Superior temporal gyrus (tissue), 1 donor: ENCODE measurements around the gene CRB2.
"Not testable (repeated sequence)": the region's sequence is repeated elsewhere in the genome, so short reads cannot be mapped to it uniquely, and the experiment has no call there.

ENCODE experiments used
- DNase-seq: peaks from one replicate; pipeline ENCODE4 v3.0.0-alpha.2; 2016; ENCODE audit errors: extremely low spot score

Gene CRB2

GRCh38 chr9:123329329-123329955 is 26.6 kb upstream of the CRB2 start:
- DNase-seq, result no peak

DNA sequence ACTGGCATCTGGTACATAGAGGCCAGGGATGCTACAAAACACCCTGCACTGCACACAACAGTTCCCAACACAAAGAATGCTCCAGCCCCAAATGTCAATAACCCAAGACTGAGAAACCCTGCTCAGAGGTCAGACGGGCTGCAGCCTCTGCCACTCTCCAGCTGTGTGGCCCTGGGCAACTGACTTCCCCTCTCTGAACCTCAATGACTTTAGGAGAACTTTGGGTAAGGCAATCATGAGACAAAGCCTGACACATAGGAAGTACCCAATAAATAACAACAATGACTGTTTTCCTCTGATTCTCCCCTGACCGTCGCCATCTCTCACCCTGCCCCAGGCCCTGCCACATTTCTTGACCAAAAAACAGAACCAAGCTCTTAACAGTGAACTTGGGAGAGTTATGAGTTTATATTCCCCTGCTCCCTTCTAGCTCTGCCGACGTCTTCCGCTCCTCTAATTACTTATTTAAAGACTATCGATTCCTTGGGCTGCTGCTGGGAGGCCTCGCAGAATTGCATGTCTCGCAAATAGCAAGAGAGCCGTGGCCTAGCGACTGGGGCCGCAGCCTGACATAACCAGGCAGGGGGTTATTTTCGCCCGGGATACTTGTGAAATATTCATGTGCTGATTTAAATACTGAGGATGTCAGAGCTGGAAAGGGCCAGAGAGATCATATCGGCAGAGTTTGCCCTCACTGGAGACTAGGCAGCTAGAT is 24.5 kb upstream of the CRB2 start:
- DNase-seq, result no peak

DNA sequence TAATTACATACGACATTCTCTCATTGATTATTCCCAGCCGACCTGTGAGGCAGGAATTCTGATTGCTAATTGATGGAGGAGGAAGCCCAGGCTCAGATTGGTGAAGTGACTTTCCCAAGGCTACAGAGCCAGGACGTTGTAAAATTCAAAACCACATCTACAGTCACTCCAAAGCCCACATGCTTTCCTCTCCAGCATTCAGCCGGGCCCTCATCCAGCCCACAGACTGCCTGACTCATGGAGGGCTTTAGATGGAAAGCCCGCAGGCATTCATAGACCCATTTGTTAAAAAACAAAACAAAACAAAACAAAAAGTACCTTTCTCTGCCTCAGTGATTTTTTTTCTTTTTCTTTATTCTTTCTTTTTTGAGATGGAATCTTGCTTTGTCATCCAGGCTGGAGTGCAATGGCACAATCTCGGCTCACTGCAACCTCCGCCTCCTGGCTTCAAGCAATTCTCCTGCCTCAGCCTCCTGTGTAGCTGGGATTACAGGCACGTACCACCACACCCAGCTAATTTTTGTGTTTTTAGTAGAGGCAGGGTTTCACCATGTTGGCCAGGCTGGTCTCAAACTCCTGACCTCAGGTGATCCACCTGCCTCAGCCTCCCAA is 22.8 kb upstream of the CRB2 start:
- DNase-seq, result not testable (repeated sequence)

DNA sequence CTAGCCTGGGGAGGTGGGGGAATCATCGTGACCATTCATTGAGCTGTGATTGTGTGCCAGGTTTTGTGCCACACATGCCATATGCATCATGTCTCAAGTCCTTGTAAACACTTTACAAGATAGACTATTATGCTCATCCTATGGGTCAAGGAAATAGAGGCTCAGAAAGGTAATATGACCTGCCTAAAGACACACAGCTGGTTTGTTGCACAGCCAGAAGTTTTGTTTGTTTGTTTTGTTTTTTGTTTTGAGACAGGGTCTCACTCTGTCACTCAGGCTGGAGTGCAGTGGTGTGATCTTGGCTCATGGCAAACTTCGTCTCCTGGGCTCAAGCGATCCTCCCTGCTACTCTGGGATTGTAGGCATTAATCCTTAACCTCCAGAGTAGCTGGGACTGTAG is 21.4 kb upstream of the CRB2 start:
- no peak for DNase-seq

- DNase-seq, result peak; percentile 63
Measured at GRCh38 chr9:123335193-123335985, 20.6 kb upstream of the CRB2 start.

GRCh38 chr9:123335986-123336329 is 20.0 kb upstream of the CRB2 start:
- DNase-seq, result no peak

GRCh38 chr9:123336449-123336848 is 19.5 kb upstream of the CRB2 start:
- DNase-seq, result no peak

DNA sequence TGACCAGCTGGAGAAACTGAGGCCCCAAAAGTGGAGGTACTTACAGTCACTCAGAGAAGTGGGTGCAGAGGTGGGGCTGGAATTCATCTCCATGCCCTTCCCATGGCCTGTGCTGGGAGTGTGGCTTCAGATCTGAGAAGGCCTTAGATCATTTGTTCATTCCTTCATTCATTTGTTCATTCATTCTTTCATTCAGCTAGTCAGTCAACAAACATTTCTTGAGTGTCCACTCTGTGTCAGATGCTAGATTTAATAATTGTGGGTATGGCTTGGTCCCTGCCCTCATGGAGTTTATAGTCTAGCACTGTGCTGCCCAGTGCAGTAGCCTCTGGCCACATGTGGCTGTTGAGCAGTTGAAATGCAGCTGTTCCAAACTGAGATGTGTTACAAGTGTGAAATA is 19.0 kb upstream of the CRB2 start:
- no peak for DNase-seq

- DNase-seq, result no peak
Measured at GRCh38 chr9:123337971-123338370, 18.0 kb upstream of the CRB2 start.

DNA sequence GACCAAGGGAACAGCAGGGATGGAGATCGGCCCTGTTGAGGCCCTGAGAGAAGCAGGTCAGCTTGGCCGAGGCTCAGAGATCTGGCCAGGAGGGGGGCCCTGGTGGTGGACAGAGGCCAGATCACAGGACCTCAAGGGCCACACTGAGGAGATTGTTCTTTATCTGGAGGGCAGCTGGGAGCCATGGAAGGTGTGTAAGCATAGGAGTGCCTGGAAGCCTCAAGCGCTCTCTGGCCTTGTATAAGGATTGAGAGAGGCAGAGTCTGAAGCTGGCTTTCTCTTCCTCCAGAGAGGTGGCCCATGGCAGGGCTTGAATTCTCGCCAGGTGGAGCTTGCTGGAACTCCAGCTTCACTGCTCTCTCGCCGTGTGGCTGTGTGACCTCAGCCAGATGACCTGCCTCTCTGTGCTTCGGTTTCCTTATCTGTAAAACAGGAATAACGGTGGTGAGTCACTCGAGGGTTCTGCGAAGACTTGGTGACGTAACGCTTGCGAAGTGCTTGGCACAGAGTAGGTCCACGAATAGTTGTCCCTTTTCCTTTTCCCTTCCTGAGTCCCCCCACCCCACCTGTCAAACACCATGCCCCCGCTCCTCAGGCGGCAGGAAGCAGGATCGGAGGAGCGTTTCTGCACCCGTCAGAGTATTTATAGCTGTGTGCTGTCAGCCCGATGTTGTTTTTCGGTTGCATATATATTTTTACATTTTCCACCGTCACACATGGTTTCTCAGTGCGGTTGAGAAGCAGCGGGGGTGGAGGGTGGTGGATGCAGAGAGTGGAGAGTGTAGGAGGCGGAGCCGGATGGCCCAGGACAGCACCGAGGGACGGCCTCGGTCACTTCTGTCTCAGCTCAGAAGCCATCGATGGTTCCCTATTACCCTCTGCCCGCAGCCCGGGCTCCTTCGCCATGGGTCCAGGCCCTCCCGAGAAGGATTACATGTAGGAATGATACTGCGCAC is 17.0 kb upstream of the CRB2 start:
- DNase-seq, result no peak

- no peak for DNase-seq
Measured at GRCh38 chr9:123339666-123340510, 16.1 kb upstream of the CRB2 start.

DNA sequence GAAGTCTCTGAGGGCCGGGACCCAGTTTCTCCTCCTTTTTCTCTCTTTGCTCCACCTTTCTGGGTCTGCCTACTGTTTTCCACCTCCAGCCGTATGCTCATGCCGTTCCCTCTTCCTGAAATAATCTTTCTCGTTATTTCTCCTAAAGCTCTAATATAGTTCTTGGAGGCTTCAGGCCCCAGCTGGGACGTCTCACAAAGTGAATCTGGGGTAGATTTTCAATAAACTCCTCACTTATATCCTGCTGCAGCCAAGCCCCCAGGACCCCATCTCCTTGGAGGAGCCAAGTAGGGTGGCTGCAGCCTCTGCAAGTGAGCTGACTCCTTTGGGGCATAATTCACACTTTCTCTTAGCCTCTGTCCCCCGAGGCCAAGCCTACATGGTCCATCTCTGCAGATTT is 14.2 kb upstream of the CRB2 start:
- DNase-seq, result no peak

GRCh38 chr9:123342247-123342646 is 13.8 kb upstream of the CRB2 start:
- DNase-seq, result no peak

GRCh38 chr9:123343443-123344191 is 12.4 kb upstream of the CRB2 start:
- DNase-seq, result no peak

DNA sequence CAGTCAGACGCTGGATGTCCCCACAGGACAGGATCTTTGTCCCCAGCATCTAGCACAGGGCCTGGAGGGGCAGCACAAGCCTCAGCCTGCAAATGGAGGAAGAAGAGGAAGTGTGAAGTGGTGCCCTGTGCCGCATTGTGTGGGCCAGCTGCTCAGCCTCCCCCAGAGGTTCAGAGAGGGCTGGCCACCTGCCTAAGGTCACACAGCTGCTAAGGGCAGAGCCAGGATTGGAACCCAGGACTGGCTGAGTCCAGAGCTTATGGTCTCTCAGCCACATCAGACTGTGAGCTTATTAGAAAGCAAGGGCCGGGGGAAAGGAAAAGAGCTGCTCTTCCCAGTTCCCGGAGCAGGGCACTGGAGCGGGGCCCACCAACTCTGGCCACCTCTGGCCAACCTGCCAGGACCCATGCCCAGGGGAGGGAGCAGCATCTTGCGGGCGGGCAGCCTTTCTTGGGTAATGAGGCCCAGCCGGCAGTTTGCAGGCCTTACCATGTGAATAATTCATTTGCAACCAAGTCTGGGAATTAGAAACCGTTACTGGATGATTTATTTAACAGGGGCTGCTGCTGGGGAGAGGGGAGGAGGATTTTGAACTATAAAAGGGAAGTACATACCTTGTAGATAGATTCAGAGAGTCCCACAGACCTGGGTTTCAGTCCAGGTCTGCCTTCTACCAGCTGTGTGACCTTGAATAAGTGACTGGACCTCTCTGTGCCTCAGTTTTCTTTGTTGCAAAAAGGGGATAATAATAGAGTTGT is 11.6 kb upstream of the CRB2 start:
- DNase-seq, result no peak

DNA sequence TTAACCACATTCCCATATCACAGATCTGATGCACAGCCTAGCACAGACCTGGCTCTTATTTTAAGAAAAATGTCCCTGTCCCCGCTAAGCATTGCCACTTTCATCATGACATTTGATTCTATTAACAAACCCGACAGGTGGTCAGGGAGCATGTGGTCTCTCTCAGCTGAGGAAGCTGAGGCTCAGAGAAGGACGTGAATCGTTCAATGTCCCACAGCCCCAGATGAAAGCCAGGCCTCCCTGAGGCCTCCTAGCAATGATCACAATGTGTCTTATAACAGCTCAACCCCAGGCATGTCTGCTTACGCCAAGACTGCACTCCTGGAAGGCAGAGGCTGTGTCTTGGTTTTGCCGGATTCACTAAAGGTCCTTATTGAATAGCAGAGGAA is 10.4 kb upstream of the CRB2 start:
- DNase-seq, result no peak

- DNase-seq, result no peak
Measured at GRCh38 chr9:123346026-123346425, 10.0 kb upstream of the CRB2 start.

- DNase-seq, result no peak
Measured at GRCh38 chr9:123346826-123347225, 9.2 kb upstream of the CRB2 start.
